NK-92 treated with Interleukin-12 subunit alpha and Interleukin-12 subunit beta, amount 100 ng/mL, for 24 hours (cell line): ENCODE measurements around the gene GORASP2.
"Not testable (repeated sequence)": the region's sequence is repeated elsewhere in the genome, so short reads cannot be mapped to it uniquely, and the experiment has no call there.

Source experiments
- DNase-seq: peaks from one replicate; lab custom pipeline; 2025; lab: John Stamatoyannopoulos, UW

GORASP2 gene

GRCh38 chr2:170928824-170929685 lies at the start of gene GORASP2:
Gene GORASP2 (plus strand): TSS chr2:170929253. CDS start chr2:170929341, 88 bp downstream.
- peak; percentile 96 for DNase-seq

- DNase-seq = no peak
These were observed 47.2 kb upstream of the GORASP2 start for GRCh38 chr2:170881840-170882239.

GRCh38 chr2:170882758-170883157 lies 46.3 kb upstream of the GORASP2 start:
- no peak for DNase-seq

GRCh38 chr2:170883683-170884082 lies 45.4 kb upstream of the GORASP2 start:
- no peak for DNase-seq

GRCh38 chr2:170885130-170885791 lies 43.8 kb upstream of the GORASP2 start:
- no peak for DNase-seq

- no peak for DNase-seq
These were observed 42.7 kb upstream of the GORASP2 start for GRCh38 chr2:170886386-170886785.

- DNase-seq = no peak
These were observed 41.6 kb upstream of the GORASP2 start for GRCh38 chr2:170887496-170887895.

GRCh38 chr2:170887896-170888295 lies 41.2 kb upstream of the GORASP2 start:
- no peak for DNase-seq

GRCh38 chr2:170891893-170892292 lies 37.2 kb upstream of the GORASP2 start:
- no peak for DNase-seq

- no peak for DNase-seq
These were observed 36.6 kb upstream of the GORASP2 start for GRCh38 chr2:170892391-170892951.

GRCh38 chr2:170895023-170895757 lies 33.9 kb upstream of the GORASP2 start:
- no peak for DNase-seq

- DNase-seq = no peak
These were observed 32.4 kb upstream of the GORASP2 start for GRCh38 chr2:170896622-170897021.

GRCh38 chr2:170897108-170897507 lies 31.9 kb upstream of the GORASP2 start:
- DNase-seq = no peak

GRCh38 chr2:170905864-170906263 lies 23.2 kb upstream of the GORASP2 start:
- DNase-seq = no peak

GRCh38 chr2:170911314-170911889 lies 17.7 kb upstream of the GORASP2 start:
- no peak for DNase-seq

GRCh38 chr2:170914994-170915666 lies 13.9 kb upstream of the GORASP2 start:
- DNase-seq = not testable (repeated sequence)

- DNase-seq = no peak
These were observed 11.7 kb upstream of the GORASP2 start for GRCh38 chr2:170917219-170917913.

GRCh38 chr2:170917957-170918356 lies 11.1 kb upstream of the GORASP2 start:
- DNase-seq = no peak

GRCh38 chr2:170921873-170922272 lies 7.2 kb upstream of the GORASP2 start:
- DNase-seq = not testable (repeated sequence)

- no peak for DNase-seq
These were observed 6.2 kb upstream of the GORASP2 start for GRCh38 chr2:170922634-170923494.
